Skeletal muscle tissue (tissue), 4 donors: Measurements from ENCODE around the gene PRM2. TPM values are rescaled to one million over a fixed set of nuclear protein-coding genes. Genes with fewer than 3 reads are reported as not detected.

Experiments used
- H3K27ac ChIP-seq: one replicate; pipeline ENCODE4 v1.7.0; 2013; ENCODE audit warnings: mild to moderate bottlenecking, low read depth, low read length, inconsistent platforms
- H3K27me3 ChIP-seq, 3 donors: one replicate each; pipeline ENCODE4 v1.7.0; 2013; ENCODE audit warnings: low read length in 3 of 3; ENCODE audit not compliant: control insufficient read depth in 3 of 3, insufficient read depth in 3 of 3
- H3K36me3 ChIP-seq, 3 donors: one replicate each; pipeline ENCODE4 v1.7.0; 2013; ENCODE audit warnings: low read length in 3 of 3; ENCODE audit not compliant: control insufficient read depth in 3 of 3, insufficient read depth in 3 of 3
- H3K4me1 ChIP-seq, 3 donors: one replicate each; pipeline ENCODE4 v1.7.0; 2013; ENCODE audit warnings: low read length in 3 of 3, mild to moderate bottlenecking in 3 of 3; ENCODE audit not compliant: control insufficient read depth in 3 of 3, insufficient read depth in 3 of 3
- H3K4me3 ChIP-seq, 3 donors: one replicate each; pipeline ENCODE4 v1.7.0; 2013; ENCODE audit warnings: low read length in 3 of 3
- H3K9ac ChIP-seq, 3 donors: one replicate each; pipeline ENCODE4 v1.7.0; 2013; ENCODE audit warnings: low read length in 3 of 3, mild to moderate bottlenecking in 3 of 3, moderate library complexity in 2 of 3, low read depth in 1 of 3
- H3K9me3 ChIP-seq, 3 donors: one replicate each; pipeline ENCODE4 v1.7.0; 2013; ENCODE audit warnings: low read length in 3 of 3; ENCODE audit not compliant: control insufficient read depth in 3 of 3
- total RNA-seq: library from RNA; depleted of rRNA; stranded (reverse); fragments of >200 nt; gene quantifications from one replicate; pipeline ENCODE4 v1.2.3, GENCODE V29; 2014
- donor health status: Osteomylitis.

The PRM2 gene
- total RNA-seq, 1 donor from 2014 or later, result not detected

DNA sequence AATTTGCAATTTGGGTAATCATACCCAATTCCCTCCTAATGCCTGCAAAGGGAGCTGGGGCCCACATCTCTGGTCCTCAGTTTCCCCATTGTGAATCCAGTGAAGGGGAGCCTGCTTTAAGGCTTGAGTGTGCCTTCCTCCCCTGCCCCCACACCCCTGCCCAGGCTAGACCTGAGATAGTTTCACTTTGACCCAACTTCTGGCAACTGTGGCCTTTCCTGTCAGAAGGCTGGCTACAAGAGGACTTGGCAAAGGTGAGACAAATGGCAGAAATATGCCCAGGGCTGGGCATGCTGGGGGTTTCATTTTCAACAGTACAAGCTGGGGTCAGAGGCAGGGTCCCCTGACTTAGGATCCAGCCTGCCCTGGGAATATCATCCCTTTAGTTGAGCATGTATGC is 30.3 kb downstream of the PRM2 start:
- no peaks in the 10 kb centered on the region for H3K27me3 ChIP-seq
- H3K27ac ChIP-seq, result no peak overlapping the region
- no peak overlapping the region for H3K9ac ChIP-seq
- H3K9me3 ChIP-seq, result no peaks in the 10 kb centered on the region
- H3K36me3 ChIP-seq, result no peaks in the 10 kb centered on the region
- peaks cover 0 to under 1% (median 0%) of the 10 kb centered on the region in 3 donors for H3K4me1 ChIP-seq
- H3K4me3 ChIP-seq, result no peak overlapping the region

GRCh38 chr16:11245222-11245737 is 31.0 kb downstream of the PRM2 start:
- no peaks in the 10 kb centered on the region for H3K9me3 ChIP-seq
- no peaks in the 10 kb centered on the region for H3K36me3 ChIP-seq
- no peak overlapping the region for H3K27ac ChIP-seq
- no peak overlapping the region for H3K9ac ChIP-seq
- H3K4me1 ChIP-seq, result peaks cover 0 to 7% (median 4%) of the 10 kb centered on the region in 3 donors
- no peak overlapping the region for H3K4me3 ChIP-seq
- no peaks in the 10 kb centered on the region for H3K27me3 ChIP-seq

GRCh38 chr16:11242658-11243057 is 33.6 kb downstream of the PRM2 start:
- no peak overlapping the region for H3K27ac ChIP-seq
- peaks cover 0 to 8% (median 8%) of the 10 kb centered on the region in 3 donors for H3K4me1 ChIP-seq
- no peak overlapping the region for H3K9ac ChIP-seq
- H3K9me3 ChIP-seq, result no peaks in the 10 kb centered on the region
- H3K4me3 ChIP-seq, result no peak overlapping the region
- H3K36me3 ChIP-seq, result no peaks in the 10 kb centered on the region
- no peaks in the 10 kb centered on the region for H3K27me3 ChIP-seq

- no peaks in the 10 kb centered on the region for H3K27me3 ChIP-seq
- H3K36me3 ChIP-seq, result no peaks in the 10 kb centered on the region
- H3K27ac ChIP-seq, result no peak overlapping the region
- no peak overlapping the region for H3K4me3 ChIP-seq
- no peaks in the 10 kb centered on the region for H3K9me3 ChIP-seq
- H3K9ac ChIP-seq, result no peak overlapping the region
- H3K4me1 ChIP-seq, result peaks cover 0 to 8% (median 8%) of the 10 kb centered on the region in 3 donors
These were observed 34.6 kb downstream of the PRM2 start for GRCh38 chr16:11241480-11242204.

DNA sequence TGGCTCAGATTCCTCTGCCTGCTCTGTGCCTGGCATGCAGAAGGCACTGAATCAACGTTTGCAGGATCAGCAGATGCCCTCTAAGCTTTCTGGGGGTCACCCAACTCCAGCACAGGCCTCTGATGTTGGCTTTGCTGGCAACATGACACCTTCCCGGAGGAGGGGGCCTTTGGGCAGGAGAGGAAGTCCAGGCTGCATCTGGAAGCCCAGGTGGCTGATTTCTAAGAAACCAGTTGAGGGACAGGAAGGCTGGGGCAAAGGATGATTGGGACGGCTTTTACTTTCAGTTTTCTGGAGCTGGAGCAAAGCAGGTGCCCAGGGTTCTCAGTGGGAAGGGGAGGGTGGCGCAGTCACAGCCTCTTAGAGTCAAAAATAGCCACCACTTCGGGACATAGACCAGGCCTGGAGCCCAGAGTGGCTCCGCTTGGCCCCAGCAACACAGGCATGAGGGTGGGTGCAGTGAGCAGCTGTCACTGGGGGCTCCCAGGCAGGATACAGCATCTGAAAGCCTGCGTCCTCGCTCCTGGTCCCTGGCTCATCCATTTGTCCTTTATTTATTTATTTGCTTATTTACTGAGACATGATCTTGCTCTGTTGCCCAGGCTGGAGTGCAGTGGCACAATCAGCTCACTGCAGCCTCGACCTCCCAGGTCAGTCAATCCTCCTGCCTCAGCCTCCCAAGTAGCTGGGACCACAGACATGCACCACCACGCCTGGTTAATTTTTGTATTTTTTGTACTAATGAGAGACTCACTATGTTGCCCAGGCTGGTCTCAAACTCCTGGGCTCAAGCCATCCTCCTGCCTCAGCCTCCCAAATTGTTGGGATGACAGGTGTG is 35.4 kb downstream of the PRM2 start:
- Histone ChIP-seq H3K4me1 (peaks cover 0 to 8% (median 8%) of the 10 kb centered on the region in 3 donors), H3K36me3 (no peaks in the 10 kb centered on the region), H3K4me3 (peak overlapping the region; percentile 9 to 52 (median 44)), H3K27me3 (no peaks in the 10 kb centered on the region), H3K9ac (peak overlapping the region in 1 of 3 donors; percentile 76), H3K9me3 (no peaks in the 10 kb centered on the region), H3K27ac (peak overlapping the region; percentile 50)

DNA sequence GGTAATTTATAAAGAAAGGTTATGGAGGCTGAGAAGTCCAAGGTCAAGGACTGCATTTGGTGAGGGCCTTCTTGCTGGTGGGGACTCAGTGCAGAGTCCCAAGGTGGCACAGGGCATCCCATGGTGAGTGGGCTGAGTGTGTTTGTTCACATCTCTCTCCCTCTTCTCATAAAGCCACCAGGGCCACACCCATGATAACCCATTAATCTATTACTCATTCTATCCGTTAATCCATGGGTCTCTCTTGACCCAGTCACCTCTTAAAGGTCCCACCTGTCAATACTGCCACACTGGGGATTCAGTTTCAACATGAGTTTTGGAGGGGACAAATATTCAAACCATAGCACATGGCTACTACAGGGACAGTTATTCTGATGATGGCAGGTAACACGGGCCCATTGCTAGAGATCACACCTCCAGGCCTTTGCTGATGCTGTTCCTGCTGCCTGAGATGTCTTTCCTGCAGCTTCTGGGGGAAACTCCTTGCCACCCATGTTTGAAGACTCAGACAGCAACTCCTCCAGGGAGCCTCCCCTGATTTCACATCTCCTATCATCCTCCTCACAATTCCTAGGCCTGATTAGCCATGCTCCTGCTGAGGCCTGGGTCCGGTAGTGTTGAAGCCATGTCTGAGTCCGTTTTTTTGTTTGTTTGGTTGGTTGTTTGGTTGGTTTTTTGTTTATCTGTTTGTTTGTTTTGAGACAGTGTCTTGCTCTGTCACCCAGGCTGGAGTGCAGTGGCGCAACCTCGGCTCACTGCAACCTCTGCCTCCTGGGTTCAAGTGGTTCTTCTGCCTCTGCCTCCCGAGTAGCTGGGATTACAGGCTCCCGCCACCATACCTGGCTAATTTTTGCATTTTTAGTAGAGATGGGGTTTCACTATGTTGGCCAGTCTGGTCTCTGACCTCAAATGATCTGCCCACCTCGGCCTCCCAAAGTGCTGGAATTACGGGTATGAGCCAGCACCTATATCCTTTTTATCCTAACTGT is 36.3 kb downstream of the PRM2 start:
- Histone ChIP-seq H3K9me3 (no peaks in the 10 kb centered on the region), H3K4me3 (peak overlapping the region; percentile 9 to 52 (median 44)), H3K9ac (peak overlapping the region in 1 of 3 donors; percentile 76)

DNA sequence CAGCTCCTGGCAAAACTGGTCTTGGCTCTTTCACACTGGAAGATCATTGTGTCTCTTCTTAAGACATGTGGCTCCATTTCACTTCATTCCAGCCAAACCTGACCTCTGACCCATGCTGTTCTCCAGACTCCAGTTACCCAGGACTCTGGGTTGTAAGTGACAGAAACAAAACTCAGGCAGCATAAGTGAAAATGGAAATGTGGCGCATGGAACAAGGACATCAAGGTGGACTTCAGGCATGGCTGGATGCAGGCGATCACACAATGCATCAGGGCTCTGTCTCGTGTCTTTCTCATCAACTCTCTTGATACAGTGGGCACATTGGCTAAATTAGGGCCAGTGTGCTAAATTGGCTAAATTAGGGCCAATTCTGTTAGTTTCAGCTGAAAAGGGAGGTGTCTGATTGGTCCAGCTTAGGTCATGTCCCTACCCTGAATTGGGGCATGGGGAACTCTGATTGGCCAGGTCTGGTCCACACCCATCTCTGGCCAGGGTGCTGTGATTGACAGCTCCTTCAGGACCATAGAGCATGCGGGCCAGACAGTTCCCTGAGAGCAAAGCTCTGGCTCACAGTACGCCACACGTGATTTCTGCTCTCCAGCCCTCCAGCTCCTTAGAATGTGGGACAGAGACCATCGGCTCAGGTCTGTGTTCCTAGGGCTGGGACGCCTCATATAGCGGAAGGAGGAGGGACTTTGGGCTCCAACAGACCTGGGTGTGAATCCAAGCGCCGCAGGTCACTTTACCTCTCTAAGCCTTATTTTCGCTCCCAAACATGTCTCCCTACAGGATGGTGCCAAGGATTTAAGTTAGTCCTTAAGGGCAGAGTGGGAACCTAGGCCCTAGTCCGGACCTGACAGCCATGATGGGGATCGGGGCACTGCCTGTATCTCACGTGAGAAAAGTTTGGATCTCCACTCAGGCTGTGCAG is 37.7 kb downstream of the PRM2 start:
- Histone ChIP-seq H3K27me3 (no peaks in the 10 kb centered on the region), H3K9ac (no peak overlapping the region), H3K27ac (no peak overlapping the region), H3K36me3 (no peaks in the 10 kb centered on the region), H3K4me3 (no peak overlapping the region), H3K9me3 (no peaks in the 10 kb centered on the region), H3K4me1 (peaks cover 0 to 8% (median 8%) of the 10 kb centered on the region in 3 donors)

More for the DNA sequence above, 36.3 kb downstream of the PRM2 start:
- Histone ChIP-seq H3K4me1 (peaks cover 0 to 8% (median 8%) of the 10 kb centered on the region in 3 donors), H3K36me3 (no peaks in the 10 kb centered on the region), H3K27me3 (no peaks in the 10 kb centered on the region), H3K27ac (peak overlapping the region; percentile 50)

DNA sequence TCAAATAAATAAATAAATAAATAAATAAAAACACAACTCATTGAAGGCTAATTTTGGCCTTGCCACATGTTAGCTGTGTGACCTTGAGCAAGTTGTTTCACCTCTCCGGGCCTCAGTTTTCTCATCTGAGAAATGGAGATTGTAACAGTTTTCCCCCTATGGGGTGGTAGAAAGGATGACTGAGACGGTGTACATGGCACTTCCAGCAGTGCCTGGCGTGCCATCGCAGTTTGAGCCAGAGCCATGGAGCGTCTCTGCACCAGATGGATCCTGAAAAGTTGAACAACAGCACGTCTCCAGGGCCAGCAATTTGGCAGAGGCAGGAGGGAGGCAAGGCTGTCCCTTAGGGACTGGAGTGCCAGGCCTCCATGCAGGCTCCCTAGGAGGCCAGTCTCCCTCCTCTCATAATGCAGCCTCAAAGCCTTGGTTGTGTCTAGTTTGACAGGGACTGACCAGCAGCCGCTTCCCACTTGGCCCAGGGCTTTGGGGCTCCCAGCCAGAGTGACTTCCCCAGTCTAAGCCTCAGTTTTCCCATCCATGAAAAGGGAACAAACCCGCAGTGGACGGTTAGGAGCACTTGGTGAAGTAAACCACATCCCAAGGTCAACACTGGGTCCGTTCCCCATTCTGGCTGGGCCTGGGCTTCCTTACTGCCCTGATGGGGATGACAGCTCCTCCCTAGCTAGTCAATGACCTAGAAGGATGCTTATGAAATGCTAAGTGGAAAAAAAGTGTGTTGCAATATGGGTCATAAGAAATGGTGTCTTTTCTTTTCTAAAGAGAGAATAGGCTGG is 39.6 kb downstream of the PRM2 start:
- H3K9ac ChIP-seq, result no peak overlapping the region
- peaks cover 0 to 2% (median 0%) of the 10 kb centered on the region in 3 donors for H3K27me3 ChIP-seq
- no peaks in the 10 kb centered on the region for H3K9me3 ChIP-seq
- H3K4me1 ChIP-seq, result peaks cover 0 to 8% (median 8%) of the 10 kb centered on the region in 3 donors
- no peak overlapping the region for H3K27ac ChIP-seq
- no peak overlapping the region for H3K4me3 ChIP-seq
- H3K36me3 ChIP-seq, result no peaks in the 10 kb centered on the region
